ENCODE measurements around the gene EIF4G3.

- TF ChIP-seq POLR2AphosphoS5 (IDR thresholded peaks at IDR 0.05; ENCODE audit: low read depth, low read length), result no peak
- no peak for TF ChIP-seq TAF1 (IDR thresholded peaks at IDR 0.05; ENCODE audit: borderline replicate concordance, low read depth, low read length)
Measured at GRCh38 chr1:20983297-20983889, 193.3 kb downstream of the EIF4G3 start.
